Ovary (tissue), 3 donors: ENCODE measurements around the gene ISX.

Experiments
- POLR2A ChIP-seq: fragments of 450-650 bp; IDR thresholded peaks from one replicate; pipeline ENCODE4 v1.6.1; 2017; ENCODE audit warnings: antibody characterized with exemption, mild to moderate bottlenecking, moderate library complexity
- TF ChIP-seq, protein P1 (sequence below), 3 donors: fragments of 450-650 bp in 2 of 3; fragments of 200-600 bp in 1 of 3; IDR thresholded peaks; one replicate each; pipeline versions ENCODE4 v1.5.1 to v1.8.0; 2016 to 2022; ENCODE audit warnings: antibody characterized with exemption in 3 of 3, mild to moderate bottlenecking in 1 of 3
- donor health status: DM: no; HTN: no; CAD: no.

DNA sequence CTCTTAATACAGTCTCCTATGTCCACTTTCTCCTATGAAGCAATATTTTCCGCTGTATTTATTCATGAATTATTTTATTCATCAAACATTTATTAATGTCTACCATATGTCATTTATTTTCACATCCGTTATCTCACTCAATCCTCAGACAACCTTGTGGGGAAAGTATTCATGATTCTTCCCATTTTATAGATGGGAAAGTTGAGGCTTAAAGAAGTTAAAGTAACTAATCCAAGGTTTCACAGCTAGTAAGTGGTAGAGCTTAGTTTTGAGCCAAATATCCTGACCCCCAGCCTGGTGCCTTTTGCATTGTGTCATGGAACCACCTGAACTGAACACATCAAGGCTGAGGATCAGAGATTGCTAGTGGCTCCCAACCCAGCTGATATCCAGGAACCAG is 66.6 kb downstream of the ISX start:
- TF ChIP-seq, protein P1, sequence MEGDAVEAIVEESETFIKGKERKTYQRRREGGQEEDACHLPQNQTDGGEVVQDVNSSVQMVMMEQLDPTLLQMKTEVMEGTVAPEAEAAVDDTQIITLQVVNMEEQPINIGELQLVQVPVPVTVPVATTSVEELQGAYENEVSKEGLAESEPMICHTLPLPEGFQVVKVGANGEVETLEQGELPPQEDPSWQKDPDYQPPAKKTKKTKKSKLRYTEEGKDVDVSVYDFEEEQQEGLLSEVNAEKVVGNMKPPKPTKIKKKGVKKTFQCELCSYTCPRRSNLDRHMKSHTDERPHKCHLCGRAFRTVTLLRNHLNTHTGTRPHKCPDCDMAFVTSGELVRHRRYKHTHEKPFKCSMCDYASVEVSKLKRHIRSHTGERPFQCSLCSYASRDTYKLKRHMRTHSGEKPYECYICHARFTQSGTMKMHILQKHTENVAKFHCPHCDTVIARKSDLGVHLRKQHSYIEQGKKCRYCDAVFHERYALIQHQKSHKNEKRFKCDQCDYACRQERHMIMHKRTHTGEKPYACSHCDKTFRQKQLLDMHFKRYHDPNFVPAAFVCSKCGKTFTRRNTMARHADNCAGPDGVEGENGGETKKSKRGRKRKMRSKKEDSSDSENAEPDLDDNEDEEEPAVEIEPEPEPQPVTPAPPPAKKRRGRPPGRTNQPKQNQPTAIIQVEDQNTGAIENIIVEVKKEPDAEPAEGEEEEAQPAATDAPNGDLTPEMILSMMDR (IDR thresholded peaks at IDR 0.05) = no peak
- no peak for TF ChIP-seq POLR2A
